ENCODE measurements around the gene KDM6B. TPM values are rescaled to one million over a fixed set of nuclear protein-coding genes. Genes with fewer than 3 reads are reported as not detected.

The KDM6B gene
- total RNA-seq, 4 donors from 2014 or later = 7.5 to 10.8 (median 9.7) TPM

DNA sequence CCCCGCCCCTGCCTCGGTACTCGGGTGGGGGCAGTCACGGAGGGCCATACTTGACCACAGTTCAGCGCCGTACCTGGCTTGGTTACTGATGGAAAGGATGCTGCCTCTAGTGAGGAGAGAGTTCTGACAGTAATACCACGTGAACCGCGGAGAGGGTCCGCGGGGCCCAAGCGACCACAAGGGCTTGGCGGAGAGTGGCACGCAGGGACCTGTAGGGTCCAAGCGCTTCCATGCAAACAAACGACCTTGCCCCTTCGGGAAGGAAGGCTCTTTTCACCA is 9.2 kb downstream of the KDM6B start:
- WGBS, 2 donors = 0 to 1% methylated on average over 15 to 17 of the region's 17 CpGs
- H3K4me1 ChIP-seq = peaks cover 0 to 60% (median 25%) of the 10 kb centered on the region in 4 donors
- H3K36me3 ChIP-seq = peaks cover 0 to 28% (median 8%) of the 10 kb centered on the region in 3 donors
- H3K27ac ChIP-seq = peak overlapping the region; percentile 93 to 99 (median 96)
- H3K9me3 ChIP-seq = no peaks in the 10 kb centered on the region
- TF ChIP-seq EP300 (IDR thresholded peaks at IDR 0.05) (no peak), CTCF (IDR thresholded peaks at IDR 0.05) (no peak), POLR2A (IDR thresholded peaks at IDR 0.05) (no peak)
- H3K4me3 ChIP-seq = peak overlapping the region; percentile 59 to 77 (median 63)
- no peaks in the 10 kb centered on the region for H3K27me3 ChIP-seq
- no peak for DNase-seq (ENCODE audit: low spot score in 2 of 2)

DNA sequence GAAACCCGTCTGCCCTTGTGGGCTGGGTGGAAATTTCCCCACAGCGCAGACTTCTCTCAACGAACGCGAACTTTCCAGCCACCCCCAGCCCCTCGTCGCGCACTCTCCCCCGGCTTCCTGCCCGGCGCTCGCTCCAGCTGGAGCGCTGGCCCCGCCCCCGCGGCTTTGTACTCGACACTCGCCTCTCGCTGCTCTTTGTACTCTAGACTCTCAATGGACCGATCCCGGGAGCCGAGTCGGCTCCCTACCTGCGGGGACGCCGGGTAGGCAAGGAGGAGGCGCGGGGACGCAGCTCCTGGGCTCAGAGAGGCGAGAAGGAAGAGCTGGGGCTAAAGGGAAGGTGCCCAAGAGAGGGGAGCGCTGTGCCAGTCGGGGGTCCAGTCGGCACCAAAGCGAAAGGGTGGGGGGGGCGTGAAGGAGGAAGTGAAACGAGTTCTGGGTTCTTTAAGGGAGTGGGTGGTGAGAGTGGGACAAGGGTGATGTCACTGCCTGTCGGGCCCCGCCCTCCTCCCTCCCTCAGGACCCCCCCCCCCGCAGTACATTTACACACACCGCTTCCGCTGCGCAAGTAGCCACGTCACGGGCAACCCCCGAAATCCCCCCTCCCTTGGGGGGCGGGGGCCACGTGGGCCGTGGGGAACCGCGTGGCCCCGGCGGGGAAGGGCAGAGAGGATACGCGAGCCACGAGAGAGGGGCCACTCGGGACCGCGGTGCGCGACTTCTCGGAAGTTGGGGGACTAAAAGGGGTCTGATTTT is 9.7 kb downstream of the KDM6B start:
- WGBS, 2 donors = 0 to 1% methylated on average over 55 to 57 of the region's 61 CpGs
- peak; percentile 59 to 72 for DNase-seq (ENCODE audit: low spot score in 2 of 2)
- peaks cover 0 to 33% (median 14%) of the 10 kb centered on the region in 3 donors for H3K36me3 ChIP-seq
- H3K27ac ChIP-seq = peak overlapping the region; percentile 93 to 99 (median 96)
- TF ChIP-seq CTCF (IDR thresholded peaks at IDR 0.05) (peak in 1 of 5 experiments; percentile 5), POLR2A (IDR thresholded peaks at IDR 0.05) (peak; percentile 11 to 43), EP300 (IDR thresholded peaks at IDR 0.05) (no peak)
- no peaks in the 10 kb centered on the region for H3K27me3 ChIP-seq
- H3K4me1 ChIP-seq = peaks cover 0 to 55% (median 21%) of the 10 kb centered on the region in 4 donors
- H3K4me3 ChIP-seq = peak overlapping the region; percentile 59 to 77 (median 63)
- H3K9me3 ChIP-seq = no peaks in the 10 kb centered on the region

- H3K27ac ChIP-seq = peak overlapping the region; percentile 93 to 99 (median 96)
- H3K36me3 ChIP-seq = peaks cover 0 to 41% (median 15%) of the 10 kb centered on the region in 3 donors
- 1% methylated on average over 28 to 49 of the region's 71 CpGs for WGBS, 2 donors
- TF ChIP-seq EP300 (IDR thresholded peaks at IDR 0.05) (peak; percentile 69 to 92), POLR2A (IDR thresholded peaks at IDR 0.05) (peak; percentile 70 to 87), CTCF (IDR thresholded peaks at IDR 0.05) (peak in 2 of 5 experiments; percentile 25 to 40)
- H3K9me3 ChIP-seq = no peaks in the 10 kb centered on the region
- H3K4me3 ChIP-seq = peak overlapping the region; percentile 59 to 77 (median 63)
- H3K4me1 ChIP-seq = peaks cover 0 to 50% (median 18%) of the 10 kb centered on the region in 4 donors
- DNase-seq (ENCODE audit: low spot score in 2 of 2) = peak; percentile 76 to 88
- no peaks in the 10 kb centered on the region for H3K27me3 ChIP-seq
Measured at GRCh38 chr17:7844292-7845154, 10.5 kb downstream of the KDM6B start.

- H3K36me3 ChIP-seq = peaks cover 0 to 51% (median 16%) of the 10 kb centered on the region in 3 donors
- 69 to 80% methylated on average over 10 to 14 of the region's 15 CpGs for WGBS, 2 donors
- peaks cover 0 to 41% (median 16%) of the 10 kb centered on the region in 4 donors for H3K4me1 ChIP-seq
- H3K27ac ChIP-seq = peak overlapping the region; percentile 88 to 97 (median 94)
- no peak for DNase-seq (ENCODE audit: low spot score in 2 of 2)
- TF ChIP-seq CTCF (IDR thresholded peaks at IDR 0.05) (no peak), POLR2A (IDR thresholded peaks at IDR 0.05) (no peak), EP300 (IDR thresholded peaks at IDR 0.05) (no peak)
- peak overlapping the region in 3 of 4 donors; percentile 59 to 77 (median 63) for H3K4me3 ChIP-seq
- no peaks in the 10 kb centered on the region for H3K9me3 ChIP-seq
- no peaks in the 10 kb centered on the region for H3K27me3 ChIP-seq
Measured at GRCh38 chr17:7845359-7846062, 11.5 kb downstream of the KDM6B start.
